Ureter (tissue), 1 donor: ENCODE data around the gene WASHC1. TPM values are rescaled to one million over a fixed set of nuclear protein-coding genes. Genes with fewer than 3 reads are reported as not detected.
"Not testable (repeated sequence)": the region's sequence is repeated elsewhere in the genome, so short reads cannot be mapped to it uniquely, and the experiment has no call there.

Experiments
- DNase-seq: peaks from one replicate; pipeline ENCODE4 v3.0.0-alpha.2; 2020; ENCODE audit warnings: low spot score
- total RNA-seq: library from RNA; stranded (reverse); gene quantifications from one replicate; pipeline ENCODE4 v1.2.4, GENCODE V29; 2023
- donor health status: DM: yes; HTN: yes; CAD: no.

Gene WASHC1, protein sequence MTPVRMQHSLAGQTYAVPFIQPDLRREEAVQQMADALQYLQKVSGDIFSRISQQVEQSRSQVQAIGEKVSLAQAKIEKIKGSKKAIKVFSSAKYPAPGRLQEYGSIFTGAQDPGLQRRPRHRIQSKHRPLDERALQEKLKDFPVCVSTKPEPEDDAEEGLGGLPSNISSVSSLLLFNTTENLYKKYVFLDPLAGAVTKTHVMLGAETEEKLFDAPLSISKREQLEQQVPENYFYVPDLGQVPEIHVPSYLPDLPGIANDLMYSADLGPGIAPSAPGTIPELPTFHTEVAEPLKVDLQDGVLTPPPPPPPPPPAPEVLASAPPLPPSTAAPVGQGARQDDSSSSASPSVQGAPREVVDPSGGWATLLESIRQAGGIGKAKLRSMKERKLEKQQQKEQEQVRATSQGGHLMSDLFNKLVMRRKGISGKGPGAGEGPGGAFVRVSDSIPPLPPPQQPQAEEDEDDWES
- total RNA-seq = 34.6 TPM

DNA sequence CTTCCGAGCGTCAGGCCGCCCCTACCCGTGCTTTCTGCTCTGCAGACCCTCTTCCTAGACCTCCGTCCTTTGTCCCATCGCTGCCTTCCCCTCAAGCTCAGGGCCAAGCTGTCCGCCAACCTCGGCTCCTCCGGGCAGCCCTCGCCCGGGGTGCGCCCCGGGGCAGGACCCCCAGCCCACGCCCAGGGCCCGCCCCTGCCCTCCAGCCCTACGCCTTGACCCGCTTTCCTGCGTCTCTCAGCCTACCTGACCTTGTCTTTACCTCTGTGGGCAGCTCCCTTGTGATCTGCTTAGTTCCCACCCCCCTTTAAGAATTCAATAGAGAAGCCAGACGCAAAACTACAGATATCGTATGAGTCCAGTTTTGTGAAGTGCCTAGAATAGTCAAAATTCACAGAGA, at the start of gene WASHC1:
Gene WASHC1, minus strand, starts transcription at position 101 of the 400 bp plus-strand sequence. CDS start 4,457 bp downstream, outside the sequence.
- DNase-seq = not testable (repeated sequence)

DNA sequence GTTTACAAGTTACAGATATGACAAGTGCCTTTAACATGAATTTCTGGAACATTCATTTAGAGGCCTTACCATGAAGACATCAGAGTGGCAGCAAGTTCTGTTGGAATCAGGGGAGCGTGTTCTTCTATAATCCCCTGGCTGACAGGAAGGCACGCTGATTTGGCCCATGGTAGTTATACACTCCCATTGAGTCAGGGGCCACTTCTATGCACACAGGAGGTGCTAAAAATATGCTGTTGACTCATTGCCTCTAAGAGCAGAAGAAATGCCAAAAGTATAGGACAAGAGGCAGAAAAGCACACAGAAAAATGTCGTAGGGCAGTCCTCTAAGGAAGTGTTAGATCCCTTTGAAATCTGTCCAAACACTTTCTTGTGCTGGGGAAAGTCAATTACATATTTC, 49.1 kb upstream of the WASHC1 start:
- DNase-seq = not testable (repeated sequence)

DNA sequence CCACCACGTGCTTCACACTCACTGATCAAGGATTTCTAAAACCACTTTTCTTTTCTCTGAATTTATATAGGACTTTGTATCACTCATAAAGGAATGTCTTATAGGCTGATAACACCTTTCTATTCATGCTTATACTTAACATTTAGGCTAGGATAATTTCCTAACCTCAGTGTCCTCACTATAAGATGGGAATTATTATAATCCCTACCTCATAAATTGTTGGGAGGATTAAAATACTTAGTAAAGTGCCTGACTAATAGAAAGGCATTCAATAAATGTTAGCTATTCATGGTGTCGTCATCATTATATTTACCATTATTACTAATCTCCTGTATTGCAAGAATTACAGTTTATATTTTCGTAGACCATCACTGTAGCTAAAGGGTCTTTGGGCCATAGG, 47.1 kb upstream of the WASHC1 start:
- not testable (repeated sequence) for DNase-seq

DNA sequence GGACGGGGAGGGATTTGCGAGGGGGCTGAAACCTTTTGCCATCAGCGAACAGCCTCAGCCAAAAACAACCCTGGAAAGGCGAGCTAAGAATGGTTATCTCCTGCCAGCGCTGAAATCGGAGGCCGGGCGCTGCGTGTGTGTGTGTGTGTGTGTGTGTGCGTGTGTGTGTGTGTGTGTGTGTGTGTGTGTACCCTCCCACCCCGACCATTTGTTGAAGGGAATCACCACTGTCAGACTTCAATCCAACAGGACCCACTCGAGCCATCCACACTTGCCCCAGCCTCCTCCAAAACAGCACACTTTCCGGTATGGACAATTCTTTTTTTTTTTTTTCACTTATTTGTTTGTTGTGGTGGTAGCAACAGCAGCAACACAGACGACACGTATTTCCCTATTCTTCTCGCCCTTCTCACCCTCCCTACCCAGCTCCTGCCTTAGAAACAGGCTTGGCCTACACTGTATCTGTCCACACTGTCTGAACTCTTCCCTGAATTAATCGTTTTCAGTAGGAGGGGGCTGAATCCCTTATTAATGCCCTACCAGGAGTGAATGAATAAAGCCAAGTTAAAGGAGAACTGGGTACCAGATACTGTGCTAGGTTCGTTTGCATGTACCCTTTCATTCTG, 44.8 kb upstream of the WASHC1 start:
- DNase-seq = not testable (repeated sequence)

DNA sequence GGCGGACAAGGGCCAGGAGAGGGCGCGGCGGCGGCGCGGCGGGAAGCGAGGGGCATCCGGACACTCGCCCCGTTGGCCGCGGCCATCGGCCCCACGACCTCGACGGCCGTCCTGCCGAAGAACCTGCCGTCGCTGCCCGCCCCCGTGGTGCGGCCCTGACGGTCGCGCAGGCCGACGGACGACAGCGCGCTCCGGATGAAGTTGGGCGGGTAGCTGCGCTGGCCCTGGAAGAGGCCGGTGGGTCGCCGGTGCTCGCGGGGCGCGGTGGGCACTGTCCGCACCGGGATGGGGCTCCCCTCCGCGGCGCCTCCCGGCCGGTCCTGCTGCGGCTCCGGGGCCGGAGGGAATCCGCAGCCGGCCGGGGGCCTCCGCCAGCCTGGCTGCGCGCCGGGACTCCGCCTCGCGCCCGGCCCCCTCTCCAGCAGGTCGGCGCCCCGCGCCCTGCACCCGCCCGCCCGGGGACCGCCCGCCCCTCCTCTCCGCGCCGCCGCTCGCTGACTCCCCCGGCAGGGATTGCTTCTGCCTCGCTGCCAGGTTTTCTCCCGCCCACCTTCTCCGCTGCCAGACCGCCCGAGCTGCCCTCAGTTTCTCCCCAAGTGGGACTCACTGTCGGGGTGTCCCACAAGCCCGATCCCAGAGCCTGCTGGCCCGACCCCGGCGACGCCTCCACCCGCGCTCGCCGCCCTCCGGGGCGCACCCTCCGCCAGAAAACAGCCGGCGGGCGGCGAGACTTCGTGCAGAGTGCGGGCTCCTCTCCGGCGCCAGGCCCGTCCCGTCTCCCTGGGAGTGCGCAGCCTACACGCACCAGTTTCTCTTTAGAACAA, 44.0 kb upstream of the WASHC1 start:
- DNase-seq = not testable (repeated sequence)

DNA sequence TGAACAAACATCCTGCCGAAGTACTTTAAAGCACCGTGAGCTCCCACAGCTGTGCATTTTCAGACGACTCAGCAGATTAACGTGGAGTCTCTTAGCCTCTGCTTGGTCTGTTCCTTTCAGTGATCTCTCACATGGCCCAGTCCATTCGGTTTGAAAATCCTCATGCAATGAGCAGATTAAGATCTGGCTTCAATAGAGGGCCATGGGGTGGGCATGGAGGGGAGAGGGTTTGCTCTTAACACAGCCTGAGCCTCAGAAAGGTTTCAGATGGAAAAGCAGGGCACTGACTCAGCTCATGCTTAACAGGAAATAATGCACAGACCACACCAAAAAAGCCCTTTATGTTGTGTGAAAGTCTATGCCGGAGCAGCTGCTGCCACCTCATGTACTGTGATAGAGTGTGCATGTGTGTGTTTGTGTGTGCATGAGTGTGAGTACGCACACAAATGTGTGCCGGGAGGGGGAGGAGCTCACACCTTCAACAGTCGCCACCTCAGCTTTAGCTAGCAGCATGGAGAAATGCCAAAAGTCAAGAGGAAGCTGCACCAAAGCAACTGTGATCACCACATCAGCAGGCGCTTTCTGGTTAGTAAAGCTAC, 33.9 kb upstream of the WASHC1 start:
- DNase-seq = not testable (repeated sequence)

DNA sequence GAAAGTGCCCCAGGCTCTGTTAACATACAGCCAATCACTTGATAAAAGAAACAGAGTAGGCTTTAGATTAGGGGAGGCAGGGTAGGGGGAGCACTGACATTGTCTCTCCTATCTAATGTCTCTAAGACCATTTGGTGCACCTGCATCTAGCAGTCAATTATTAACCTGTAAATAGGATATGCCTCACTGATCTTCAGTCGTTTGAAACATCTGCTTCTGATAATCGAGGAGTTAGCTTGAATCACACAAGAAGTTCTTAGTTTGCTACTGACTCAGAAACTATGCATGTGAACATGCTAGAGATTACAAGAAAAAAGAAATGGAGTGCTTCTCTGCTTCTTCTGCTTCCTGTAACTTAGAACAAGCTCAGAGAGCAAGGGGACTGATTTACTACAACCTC, 23.4 kb upstream of the WASHC1 start:
- not testable (repeated sequence) for DNase-seq

DNA sequence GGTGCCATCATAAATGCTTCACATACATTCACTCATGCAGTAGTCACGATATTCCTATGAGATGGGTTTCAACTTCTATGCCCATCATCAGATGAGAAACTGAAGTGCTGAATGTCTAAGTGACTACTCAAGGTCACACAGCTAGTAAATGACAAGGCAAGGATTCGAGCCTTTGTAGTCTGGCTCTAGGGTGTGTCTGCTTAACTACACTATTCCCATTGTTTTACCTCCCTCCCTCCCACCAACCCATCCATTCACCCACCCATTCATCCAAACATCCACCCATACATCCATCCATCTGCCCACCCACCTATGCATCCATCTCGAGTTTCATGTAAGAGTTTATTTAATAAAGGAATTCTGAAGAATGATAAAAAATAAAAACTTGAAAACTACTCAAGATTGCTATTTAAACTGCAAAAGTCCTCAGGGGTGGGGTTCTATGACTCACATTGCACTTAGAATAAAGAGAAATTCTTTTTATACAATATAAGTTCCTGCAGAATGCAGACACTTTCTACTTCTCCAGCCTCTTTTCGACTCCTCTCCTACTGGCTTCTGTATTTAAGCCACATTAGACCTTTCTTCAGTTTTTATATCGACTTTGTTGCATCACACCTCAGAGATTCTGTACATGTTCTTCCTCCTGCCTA, 19.1 kb upstream of the WASHC1 start:
- DNase-seq = not testable (repeated sequence)

DNA sequence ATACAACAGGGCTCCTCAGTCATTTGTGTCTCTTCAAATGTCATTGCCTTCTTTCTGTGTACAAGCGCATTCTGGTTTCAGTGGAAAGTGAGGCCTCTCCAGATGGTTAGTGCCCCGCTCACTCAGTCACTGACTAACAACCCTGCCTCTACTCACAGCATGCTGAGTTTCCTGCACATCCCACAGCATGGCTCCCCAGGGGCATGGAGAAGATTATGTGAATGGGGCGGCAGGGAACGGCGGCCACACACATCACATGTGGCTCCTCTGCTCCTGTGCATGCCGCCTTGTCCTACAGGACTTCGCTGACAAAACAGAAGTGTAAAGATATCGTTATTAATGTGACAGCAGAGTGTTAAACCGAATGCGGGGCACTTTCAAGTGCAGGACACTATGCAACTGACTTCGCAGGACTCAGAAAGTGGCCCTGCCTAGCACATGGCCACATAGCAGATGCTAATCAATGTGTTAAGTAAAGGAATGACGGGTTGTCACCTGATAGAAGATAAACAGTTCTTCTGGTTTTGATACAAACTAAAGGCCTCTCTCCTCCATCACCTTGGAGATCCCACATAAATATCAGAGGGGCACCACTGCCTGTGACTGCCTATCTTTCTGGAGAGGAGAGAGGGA, 17.5 kb upstream of the WASHC1 start:
- DNase-seq = not testable (repeated sequence)

DNA sequence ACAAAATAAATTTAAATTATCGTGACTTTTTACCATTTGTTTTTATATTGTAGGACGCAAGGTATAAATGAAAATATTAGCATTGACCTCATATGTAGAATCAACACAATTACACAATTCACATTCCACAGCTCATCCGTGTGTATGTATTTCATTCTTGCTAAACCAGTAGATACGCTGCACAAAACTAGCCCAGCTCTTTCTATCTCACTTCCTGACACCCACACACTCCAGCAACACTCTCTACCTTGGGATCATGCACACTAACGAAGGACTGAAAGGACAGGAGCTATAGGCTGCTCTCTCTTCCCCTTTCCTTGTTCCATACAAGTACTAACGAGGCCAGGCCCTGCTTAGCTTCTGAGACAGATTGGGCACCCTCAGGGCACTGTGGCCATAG, 16.9 kb upstream of the WASHC1 start:
- not testable (repeated sequence) for DNase-seq

DNA sequence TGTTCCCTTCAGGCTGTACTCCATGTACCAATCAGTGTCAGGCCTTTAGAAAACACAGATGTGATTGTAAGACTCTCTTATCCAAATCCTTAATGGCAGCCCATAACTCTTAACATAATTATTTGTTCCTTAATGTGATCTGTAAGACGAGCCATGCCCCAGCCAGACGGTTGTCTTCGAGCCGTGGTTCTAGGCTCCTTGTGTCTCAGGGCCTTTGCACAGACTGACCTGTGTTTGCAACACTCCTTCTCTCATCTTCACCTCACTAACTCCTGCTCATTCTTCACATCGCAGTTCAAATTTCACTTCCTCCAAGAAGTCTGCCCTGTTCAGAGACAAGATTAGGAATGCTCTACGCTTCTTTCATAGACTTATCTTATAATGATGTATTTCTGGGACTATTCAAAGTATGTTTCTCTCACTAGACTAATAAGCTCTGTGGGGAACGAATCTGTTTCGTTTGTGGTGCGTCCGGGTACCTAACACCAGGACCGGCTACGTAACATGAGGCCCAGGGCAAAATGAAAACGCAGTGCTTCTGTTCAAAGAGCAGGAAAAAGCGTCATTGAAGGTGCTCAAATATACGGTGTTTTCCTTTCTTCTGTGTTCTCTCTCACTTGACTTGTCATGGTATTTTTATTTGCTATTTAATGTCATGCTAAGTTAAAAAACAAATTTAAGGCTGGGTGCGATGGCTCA, 16.1 kb upstream of the WASHC1 start:
- not testable (repeated sequence) for DNase-seq

DNA sequence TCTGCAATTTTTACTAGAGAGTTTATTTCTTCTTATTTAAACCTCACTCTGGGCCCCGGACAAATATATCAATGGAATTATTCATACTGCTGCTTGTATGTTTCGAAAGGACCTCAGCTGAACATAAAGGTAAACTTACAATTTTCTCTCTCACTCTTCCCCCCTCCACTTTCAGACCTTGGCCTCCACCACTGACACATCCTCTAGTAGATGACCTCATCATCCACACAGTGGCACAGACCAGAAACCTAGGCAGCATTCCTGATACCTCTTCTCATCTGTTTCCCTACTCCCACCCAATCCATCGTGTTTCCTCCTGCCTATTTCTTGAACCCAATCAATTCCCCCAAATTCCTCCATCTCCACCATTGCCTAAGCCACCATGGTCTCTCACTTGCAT, 15.2 kb upstream of the WASHC1 start:
- not testable (repeated sequence) for DNase-seq

DNA sequence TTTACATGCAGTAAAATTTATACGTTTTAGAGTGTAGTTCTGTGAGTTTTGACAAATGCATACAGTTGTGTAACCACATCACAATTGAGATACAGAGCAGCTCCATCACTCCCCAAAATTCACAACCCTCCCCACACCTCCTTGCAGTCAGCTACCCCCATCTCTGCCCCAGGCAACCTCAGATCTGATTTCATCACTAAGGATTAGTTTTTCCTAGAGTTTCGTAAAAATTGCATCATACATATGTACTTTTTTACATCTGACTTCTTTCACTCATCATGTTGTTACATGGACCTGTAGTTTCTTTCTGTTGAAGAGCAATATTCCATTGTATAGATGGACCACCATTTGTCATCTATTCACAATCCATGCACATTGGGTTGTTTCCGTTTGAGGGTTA, 14.4 kb upstream of the WASHC1 start:
- DNase-seq = not testable (repeated sequence)

DNA sequence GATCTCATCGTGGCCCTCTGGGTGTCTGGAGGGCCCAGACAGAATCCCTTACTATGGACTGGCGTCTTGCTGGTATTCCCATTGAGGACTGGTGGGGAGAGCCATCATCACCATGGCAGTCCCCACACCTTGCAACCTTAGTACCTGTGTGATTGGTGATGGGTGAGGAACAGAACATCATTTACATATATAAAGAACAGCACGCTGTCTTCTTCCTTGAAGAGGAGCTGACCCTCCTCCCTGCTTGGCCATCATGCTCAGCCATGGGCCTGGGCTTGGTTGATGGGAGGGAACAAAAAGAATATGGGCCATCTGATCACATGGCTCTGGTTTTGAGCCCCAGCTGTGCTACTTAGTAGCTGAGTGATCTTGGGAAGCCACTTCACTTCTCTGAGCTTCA, 13.9 kb upstream of the WASHC1 start:
- not testable (repeated sequence) for DNase-seq

DNA sequence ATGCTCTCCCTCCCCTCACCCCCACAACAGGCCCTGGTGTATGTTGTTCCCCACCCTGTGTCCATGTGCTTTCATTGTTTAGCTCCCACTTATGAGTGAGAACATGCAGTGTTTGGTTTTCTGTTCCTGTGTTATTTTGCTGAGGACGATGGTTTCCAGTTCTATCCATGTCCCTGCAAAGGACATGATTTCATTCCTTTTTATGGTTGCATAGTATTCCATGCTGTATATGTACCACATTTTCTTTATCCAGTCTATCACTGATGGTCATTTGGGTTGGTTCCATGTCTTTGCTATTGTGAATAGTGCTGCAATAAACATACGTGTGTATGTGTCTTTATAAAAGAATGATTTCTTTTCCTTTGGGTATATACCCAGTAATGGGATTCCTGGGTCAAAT, 12.6 kb upstream of the WASHC1 start:
- DNase-seq = not testable (repeated sequence)

DNA sequence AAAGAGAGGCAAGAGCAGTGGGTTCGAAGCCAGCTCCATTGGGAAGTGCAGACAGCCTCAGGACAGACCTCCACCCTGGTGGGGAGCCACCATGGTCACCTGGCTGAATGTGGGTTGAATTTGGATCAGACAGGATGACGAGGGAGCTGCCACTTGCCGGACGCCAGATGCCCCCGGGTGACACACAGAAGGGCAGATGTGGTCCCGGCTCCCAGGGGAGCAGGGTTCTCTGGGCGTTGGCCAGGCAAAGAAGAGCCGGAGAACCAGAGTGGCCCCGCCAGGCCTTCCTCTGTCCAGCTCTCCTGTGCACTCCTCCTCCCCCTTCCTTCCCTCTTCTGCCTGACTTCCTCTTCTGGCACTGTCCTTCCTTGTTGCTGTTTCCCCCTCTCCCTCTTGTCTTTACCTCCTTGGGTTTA, 12.0 kb upstream of the WASHC1 start:
- not testable (repeated sequence) for DNase-seq

DNA sequence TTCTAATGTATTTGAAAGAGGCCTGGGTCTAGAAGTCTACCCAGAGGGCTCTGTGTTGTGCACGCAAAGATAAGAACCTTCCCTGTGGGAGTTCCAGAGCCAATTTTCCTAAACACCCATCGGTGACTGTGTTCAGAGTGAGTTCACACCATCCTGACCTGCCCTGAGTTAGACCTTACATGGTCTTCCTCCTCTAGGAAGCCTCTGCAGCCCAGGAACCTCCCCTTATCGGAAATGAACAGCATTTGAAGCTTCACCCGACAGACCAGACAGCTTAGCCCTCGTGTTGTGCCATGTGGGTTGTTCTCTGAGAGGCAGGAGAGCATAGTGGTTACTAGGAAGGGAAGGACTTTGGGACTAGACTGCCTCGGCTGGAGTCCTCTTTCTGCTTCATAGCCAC, 3.1 kb upstream of the WASHC1 start:
- DNase-seq = not testable (repeated sequence)

DNA sequence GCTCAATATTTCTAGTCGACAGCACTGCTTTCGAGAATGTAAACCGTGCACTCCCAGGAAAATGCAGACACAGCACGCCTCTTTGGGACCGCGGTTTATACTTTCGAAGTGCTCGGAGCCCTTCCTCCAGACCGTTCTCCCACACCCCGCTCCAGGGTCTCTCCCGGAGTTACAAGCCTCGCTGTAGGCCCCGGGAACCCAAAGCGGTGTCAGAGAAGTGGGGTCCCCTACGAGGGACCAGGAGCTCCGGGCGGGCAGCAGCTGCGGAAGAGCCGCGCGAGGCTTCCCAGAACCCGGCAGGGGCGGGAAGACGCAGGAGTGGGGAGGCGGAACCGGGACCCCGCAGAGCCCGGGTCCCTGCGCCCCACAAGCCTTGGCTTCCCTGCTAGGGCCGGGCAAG, 481 bp downstream of the WASHC1 start:
- not testable (repeated sequence) for DNase-seq

DNA sequence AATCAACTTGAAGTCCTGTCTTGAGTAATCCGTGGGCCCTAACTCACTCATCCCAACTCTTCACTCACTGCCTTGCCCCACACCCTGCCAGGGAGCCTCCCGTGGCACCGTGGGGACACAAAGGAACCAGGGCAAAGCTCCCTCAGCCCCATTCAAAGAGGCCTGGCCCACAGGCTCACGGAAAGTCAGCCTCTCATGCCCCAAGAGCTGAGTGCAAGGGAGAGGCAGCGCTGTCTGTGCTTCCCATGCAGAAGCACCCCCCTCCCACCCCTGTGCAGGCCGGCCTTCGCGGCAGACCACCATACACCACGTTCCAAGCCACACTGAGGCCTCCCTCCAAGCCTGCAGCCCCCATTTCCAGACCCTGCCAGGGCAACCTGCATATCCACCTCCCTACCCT, 7.6 kb downstream of the WASHC1 start:
- not testable (repeated sequence) for DNase-seq

DNA sequence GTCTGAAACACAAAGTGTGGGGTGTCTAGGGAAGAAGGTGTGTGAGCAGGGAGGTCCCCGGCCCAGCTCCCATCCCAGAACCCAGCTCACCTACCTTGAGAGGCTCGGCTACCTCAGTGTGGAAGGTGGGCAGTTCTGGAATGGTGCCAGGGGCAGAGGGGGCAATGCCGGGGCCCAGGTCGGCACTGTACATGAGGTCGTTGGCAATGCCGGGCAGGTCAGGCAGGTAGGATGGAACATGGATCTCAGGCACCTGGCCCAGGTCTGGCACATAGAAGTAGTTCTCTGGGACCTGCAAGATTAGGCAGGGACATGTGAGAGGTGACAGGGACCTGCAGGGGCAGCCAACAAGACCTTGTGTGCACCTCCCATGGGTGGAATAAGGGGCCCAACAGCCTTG, 12.4 kb downstream of the WASHC1 start:
- DNase-seq = not testable (repeated sequence)
